ENCODE measurements around the gene GAREM1. TPM values are rescaled to one million over a fixed set of nuclear protein-coding genes. Genes with fewer than 3 reads are reported as not detected.

GAREM1 gene
- total RNA-seq, 6 donors from 2014 or later, result 8.1 to 21.0 (median 13.7) TPM

- ATAC-seq (ENCODE audit: low FRiP score in 2 of 2) (no peak), DNase-seq (no peak)
- peaks cover 0 to 11% (median 0%) of the 10 kb centered on the region in 4 donors for H3K4me1 ChIP-seq
- H3K36me3 ChIP-seq, result no peaks in the 10 kb centered on the region
- H3K4me3 ChIP-seq, result no peak overlapping the region
- H3K27ac ChIP-seq, result no peak overlapping the region
- H3K27me3 ChIP-seq, result no peaks in the 10 kb centered on the region
- H3K9me3 ChIP-seq, result no peaks in the 10 kb centered on the region
- WGBS, 2 donors, result 63 to 83% methylated on average over 2 of the region's 2 CpGs
- no peak for TF ChIP-seq EP300 (IDR thresholded peaks at IDR 0.05)
- TF ChIP-seq POLR2AphosphoS5 (IDR thresholded peaks at IDR 0.05), result no peak
- no peak for TF ChIP-seq POLR2A (IDR thresholded peaks at IDR 0.05)
- TF ChIP-seq CTCF (IDR thresholded peaks at IDR 0.05), result no peak
These were observed 131.6 kb downstream of the GAREM1 start for GRCh38 chr18:32339045-32339444.

- Histone ChIP-seq H3K27me3 (no peaks in the 10 kb centered on the region), H3K4me1 (peaks cover 0 to 17% (median 0%) of the 10 kb centered on the region in 4 donors), H3K9me3 (no peaks in the 10 kb centered on the region), H3K4me3 (no peak overlapping the region), H3K27ac (no peak overlapping the region), H3K36me3 (no peaks in the 10 kb centered on the region)
- ATAC-seq (ENCODE audit: low FRiP score in 2 of 2) (no peak), DNase-seq (no peak)
- WGBS, 2 donors, result 65 to 80% methylated on average over 8 of the region's 8 CpGs
- TF ChIP-seq POLR2A (IDR thresholded peaks at IDR 0.05), result no peak
- TF ChIP-seq EP300 (IDR thresholded peaks at IDR 0.05), result no peak
These were observed 132.9 kb downstream of the GAREM1 start for GRCh38 chr18:32337821-32338220.

- no peak overlapping the region for H3K4me3 ChIP-seq
- H3K9me3 ChIP-seq, result no peaks in the 10 kb centered on the region
- WGBS, 2 donors, result 89 to 95% methylated on average over 7 of the region's 7 CpGs
- ATAC-seq (ENCODE audit: low FRiP score in 2 of 2) (no peak), DNase-seq (no peak)
- no peak overlapping the region for H3K27ac ChIP-seq
- peaks cover 0 to 17% (median 0%) of the 10 kb centered on the region in 4 donors for H3K4me1 ChIP-seq
- no peaks in the 10 kb centered on the region for H3K27me3 ChIP-seq
- H3K36me3 ChIP-seq, result no peaks in the 10 kb centered on the region
- TF ChIP-seq EP300 (IDR thresholded peaks at IDR 0.05) (no peak), POLR2A (IDR thresholded peaks at IDR 0.05) (no peak), CTCF (IDR thresholded peaks at IDR 0.05) (no peak), POLR2AphosphoS5 (IDR thresholded peaks at IDR 0.05) (no peak)
These were observed 133.3 kb downstream of the GAREM1 start for GRCh38 chr18:32337347-32337746.

- no peak for DNase-seq
- ATAC-seq (ENCODE audit: low FRiP score in 2 of 2), result no peak
- 73 to 81% methylated on average over 4 of the region's 4 CpGs for WGBS, 2 donors
These were observed 135.5 kb downstream of the GAREM1 start for GRCh38 chr18:32335228-32335627.

DNA sequence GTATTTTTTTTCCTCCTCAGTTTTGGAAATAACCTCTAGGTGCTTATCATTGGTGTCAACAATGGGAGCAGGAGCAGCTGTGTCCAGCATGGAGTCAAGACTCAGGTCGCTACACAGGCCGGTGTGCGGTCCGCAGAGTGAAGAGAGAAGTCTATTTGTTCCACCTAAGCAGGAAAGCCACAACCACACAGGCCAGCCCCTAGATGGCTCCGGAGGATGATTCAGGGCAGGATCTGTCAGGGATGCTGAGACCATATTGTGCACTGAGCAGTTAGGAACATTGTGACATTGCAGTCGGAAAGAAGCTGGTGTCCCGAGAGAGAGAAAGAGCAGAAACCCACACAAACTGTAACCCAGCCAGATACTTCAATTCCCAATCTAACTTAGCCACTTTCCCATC lies 136.9 kb downstream of the GAREM1 start:
- no peak for TF ChIP-seq POLR2AphosphoS5 (IDR thresholded peaks at IDR 0.05)
- no peak for TF ChIP-seq EP300 (IDR thresholded peaks at IDR 0.05)
- no peak for TF ChIP-seq POLR2A (IDR thresholded peaks at IDR 0.05)
- no peak for TF ChIP-seq CTCF (IDR thresholded peaks at IDR 0.05)
- no peak for ATAC-seq (ENCODE audit: low FRiP score in 2 of 2)

More at GRCh38 chr18:32335228-32335627, 135.5 kb downstream of the GAREM1 start:
- H3K4me3 ChIP-seq, result no peak overlapping the region
- H3K4me1 ChIP-seq, result peaks cover 0 to 15% (median 0%) of the 10 kb centered on the region in 4 donors
- no peaks in the 10 kb centered on the region for H3K27me3 ChIP-seq
- H3K9me3 ChIP-seq, result no peaks in the 10 kb centered on the region
- H3K27ac ChIP-seq, result no peak overlapping the region
- H3K36me3 ChIP-seq, result no peaks in the 10 kb centered on the region
- no peak for TF ChIP-seq POLR2A (IDR thresholded peaks at IDR 0.05)
- no peak for TF ChIP-seq CTCF (IDR thresholded peaks at IDR 0.05)
- TF ChIP-seq POLR2AphosphoS5 (IDR thresholded peaks at IDR 0.05), result no peak
- no peak for TF ChIP-seq EP300 (IDR thresholded peaks at IDR 0.05)

More for the DNA sequence above, 136.9 kb downstream of the GAREM1 start:
- Histone ChIP-seq H3K27me3 (no peaks in the 10 kb centered on the region), H3K4me1 (peaks cover 0 to 15% (median 0%) of the 10 kb centered on the region in 4 donors), H3K9me3 (no peaks in the 10 kb centered on the region), H3K4me3 (no peak overlapping the region), H3K36me3 (no peaks in the 10 kb centered on the region), H3K27ac (no peak overlapping the region)
- 84 to 90% methylated on average over 7 of the region's 7 CpGs for WGBS, 2 donors
- no peak for DNase-seq

Data from upper lobe of left lung (tissue), 6 donors.